Thyroid gland (tissue), 4 donors: Measurements from ENCODE around the gene UGT2B15. TPM values are rescaled to one million over a fixed set of nuclear protein-coding genes. Genes with fewer than 3 reads are reported as not detected.
"Not testable (repeated sequence)": the region's sequence is repeated elsewhere in the genome, so short reads cannot be mapped to it uniquely, and the experiment has no call there.

ENCODE experiments used
- DNase-seq, 2 donors: peaks; one replicate each; pipeline ENCODE4 v3.0.0-alpha.2; 2019
- H3K27ac ChIP-seq, 3 donors: fragments of 200-600 bp; sonication (generic); 1 replicate in 2 of 3; 2 replicates in 1 of 3; pipeline ENCODE4 v1.5.1; 2016 to 2019; ENCODE audit warnings: mild to moderate bottlenecking in 1 of 3, moderate library complexity in 1 of 3
- H3K27me3 ChIP-seq: fragments of 200-600 bp; sonication (generic); one replicate; pipeline ENCODE4 v1.5.1; 2019
- H3K36me3 ChIP-seq, 2 donors: fragments of 200-600 bp; sonication (generic); one replicate each; pipeline ENCODE4 v1.5.1; 2016 to 2019
- H3K4me1 ChIP-seq, 2 donors: fragments of 200-600 bp; sonication (generic); one replicate each; pipeline ENCODE4 v1.5.1; 2017 to 2019
- H3K4me3 ChIP-seq, 3 donors: fragments of 200-600 bp; sonication (generic); replicated peaks in 1 of 3; 1 replicate in 2 of 3; 2 replicates in 1 of 3; pipeline ENCODE4 v1.5.1; 2016; ENCODE audit warnings: mild to moderate bottlenecking in 1 of 3
- H3K9me3 ChIP-seq: fragments of 200-600 bp; sonication (generic); one replicate; pipeline ENCODE4 v1.5.1; 2017
- CTCF ChIP-seq, 6 experiments: fragments of 200-600 bp in 3 of 6; fragments of 450-650 bp in 3 of 6; sonication (generic) in 3 of 6; IDR thresholded peaks; one replicate each; pipeline ENCODE4 v1.5.1; 2016 to 2019; ENCODE audit warnings: antibody characterized with exemption in 6 of 6, mild to moderate bottlenecking in 2 of 6, inconsistent platforms in 1 of 6, moderate library complexity in 1 of 6
- POLR2A ChIP-seq, 2 donors: fragments of 450-650 bp; IDR thresholded peaks; one replicate each; pipeline ENCODE4 v1.6.1; 2017; ENCODE audit warnings: antibody characterized with exemption in 2 of 2, mild to moderate bottlenecking in 2 of 2, moderate library complexity in 1 of 2
- WGBS, 2 donors: methylation state at CpG; one replicate each; pipeline ENCODE4 v1.1.5; 2017; 5-methylcytosine and 5-hydroxymethylcytosine counted together
- intact Hi-C: fragments of 100-400 bp; cut with DNase I; formaldehyde crosslinking; loops from one replicate; pipeline ENCODE4 v1.15.1; 2023
- total RNA-seq, 4 donors: library from RNA; depleted of rRNA; stranded (reverse); fragments of >200 nt; gene quantifications; one replicate each; pipeline ENCODE4 v1.2.3, GENCODE V29; 2016

The UGT2B15 gene
- total RNA-seq, 4 donors from 2014 or later, result not detected

DNA sequence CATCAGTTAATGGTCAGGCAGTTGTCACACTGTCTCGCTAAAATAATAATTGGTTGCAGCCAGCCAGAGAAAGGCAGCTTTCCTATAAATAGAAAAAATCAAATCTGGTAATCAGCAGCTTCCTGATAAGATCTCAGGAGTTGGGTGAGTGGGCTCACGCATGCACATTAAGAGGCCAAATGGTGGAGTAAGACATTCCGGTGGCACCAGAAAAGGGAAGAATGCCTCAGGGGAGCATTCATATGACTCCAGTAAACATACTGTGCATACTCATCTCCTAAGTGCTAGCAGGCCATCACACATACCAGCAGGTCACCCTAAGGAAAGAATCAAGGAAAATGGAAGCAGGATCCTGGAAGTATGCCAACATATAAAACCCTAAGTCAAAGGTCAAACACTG, 40.1 kb downstream of the UGT2B15 start:
- intact Hi-C loops, result no loop called here
- no peak overlapping the region for H3K4me3 ChIP-seq
- no peak for DNase-seq

GRCh38 chr4:68622731-68623130, 47.7 kb downstream of the UGT2B15 start:
- H3K36me3 ChIP-seq, H3K27ac ChIP-seq, H3K27me3 ChIP-seq, DNase-seq, H3K4me1 ChIP-seq, H3K4me3 ChIP-seq, intact Hi-C loops, H3K9me3 ChIP-seq: not testable (repeated sequence)
- 79 to 82% methylated on average over 2 of the region's 2 CpGs for WGBS, 2 donors

More for the DNA sequence above, 40.1 kb downstream of the UGT2B15 start:
- Histone ChIP-seq H3K9me3 (no peaks in the 10 kb centered on the region), H3K4me1 (no peaks in the 10 kb centered on the region), H3K27me3 (no peaks in the 10 kb centered on the region), H3K27ac (no peak overlapping the region), H3K36me3 (no peaks in the 10 kb centered on the region)
- 67 to 78% methylated on average over 3 of the region's 3 CpGs for WGBS, 2 donors
- TF ChIP-seq CTCF (IDR thresholded peaks at IDR 0.05) (no peak), POLR2A (IDR thresholded peaks at IDR 0.05) (no peak)

- Histone ChIP-seq H3K36me3 (no peaks in the 10 kb centered on the region), H3K4me1 (no peaks in the 10 kb centered on the region), H3K9me3 (no peaks in the 10 kb centered on the region), H3K27me3 (no peaks in the 10 kb centered on the region), H3K4me3 (no peak overlapping the region), H3K27ac (no peak overlapping the region)
- TF ChIP-seq POLR2A (IDR thresholded peaks at IDR 0.05) (no peak), CTCF (IDR thresholded peaks at IDR 0.05) (no peak)
- DNase-seq, result no peak
- intact Hi-C loops, result no loop called here
Observed at GRCh38 chr4:68617003-68617698, 53.3 kb downstream of the UGT2B15 start.

DNA sequence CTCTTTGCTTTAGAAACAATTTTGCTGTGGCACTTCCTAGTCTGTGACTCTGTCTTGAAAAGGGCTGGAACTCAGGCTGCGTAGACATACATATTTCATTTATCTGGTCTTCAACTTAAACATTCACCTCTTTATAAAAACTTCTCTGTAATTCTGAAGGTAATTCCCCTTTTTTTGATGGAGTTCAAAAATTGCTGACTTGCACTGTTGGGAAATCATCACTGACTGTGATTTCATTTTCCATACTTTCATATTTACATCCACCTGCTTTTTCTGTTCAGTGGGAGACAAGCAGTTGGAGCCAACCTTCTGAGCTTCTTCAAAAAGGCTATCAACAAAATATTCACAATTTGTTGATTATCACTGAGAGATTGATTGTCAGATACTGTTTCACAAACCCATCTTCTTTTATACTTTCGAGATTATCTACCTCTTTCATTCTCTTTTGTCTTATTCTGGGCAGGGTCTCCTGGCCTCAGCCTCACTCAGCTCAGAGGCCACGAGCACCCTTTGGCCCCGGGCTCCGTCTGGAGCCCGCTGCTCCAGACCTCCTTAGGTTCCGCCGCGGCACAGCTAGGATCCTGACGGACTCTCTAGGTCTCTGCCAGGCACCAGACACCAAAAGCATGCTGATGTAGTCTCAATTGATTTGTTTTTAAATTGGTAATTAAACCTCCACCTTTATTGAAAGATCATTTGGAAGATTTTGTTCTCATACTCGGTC, 54.6 kb downstream of the UGT2B15 start:
- no peaks in the 10 kb centered on the region for H3K27me3 ChIP-seq
- no peak for DNase-seq
- intact Hi-C loops, result no loop called here
- no peaks in the 10 kb centered on the region for H3K36me3 ChIP-seq
- no peak overlapping the region for H3K27ac ChIP-seq
- H3K4me1 ChIP-seq, result no peaks in the 10 kb centered on the region
- H3K4me3 ChIP-seq, result no peak overlapping the region
- no peak for TF ChIP-seq CTCF (IDR thresholded peaks at IDR 0.05)
- TF ChIP-seq POLR2A (IDR thresholded peaks at IDR 0.05), result no peak
- no peaks in the 10 kb centered on the region for H3K9me3 ChIP-seq
- 92 to 95% methylated on average over 11 of the region's 11 CpGs for WGBS, 2 donors

- H3K4me3 ChIP-seq, result no peak overlapping the region
- intact Hi-C loops, result no loop called here
- TF ChIP-seq CTCF (IDR thresholded peaks at IDR 0.05) (no peak), POLR2A (IDR thresholded peaks at IDR 0.05) (no peak)
- DNase-seq, result no peak
- no peaks in the 10 kb centered on the region for H3K9me3 ChIP-seq
- WGBS, 2 donors, result 61 to 63% methylated on average over 1 of the region's 1 CpG
- H3K36me3 ChIP-seq, result no peaks in the 10 kb centered on the region
- no peak overlapping the region for H3K27ac ChIP-seq
- no peaks in the 10 kb centered on the region for H3K4me1 ChIP-seq
- no peaks in the 10 kb centered on the region for H3K27me3 ChIP-seq
Observed at GRCh38 chr4:68613752-68614151, 56.7 kb downstream of the UGT2B15 start.
